Hepatocyte (in vitro differentiated cells): ENCODE measurements around the gene PPEF1.
"Not testable (repeated sequence)": the region's sequence is repeated elsewhere in the genome, so short reads cannot be mapped to it uniquely, and the experiment has no call there.

ENCODE experiments used
- CTCF ChIP-seq: fragments of 200-600 bp; sonication (generic); IDR thresholded peaks from 2 replicates; pipeline ENCODE4 v1.5.1; 2016; ENCODE audit warnings: antibody characterized with exemption, mild to moderate bottlenecking; ENCODE audit not compliant: poor library complexity
- EZH2 ChIP-seq: fragments of 200-600 bp; sonication (generic); IDR thresholded peaks from 2 replicates; pipeline ENCODE4 v1.6.1; 2016; ENCODE audit warnings: antibody characterized with exemption, mild to moderate bottlenecking, borderline replicate concordance

- not testable (repeated sequence) for TF ChIP-seq CTCF, EZH2
These were observed 140.5 kb downstream of the PPEF1 start for GRCh38 chrX:18847901-18848300.
